OCI-LY7 (cell line): ENCODE measurements around the gene EXT2. TPM values are rescaled to one million over a fixed set of nuclear protein-coding genes. Genes with fewer than 3 reads are reported as not detected.

Source experiments
- BruUV-seq: library from RNA; stranded (reverse); fragments of 400-500 nt; replicated peaks from 2 replicates; lab custom pipeline; 2021; lab: Mats Ljungman, UMichigan
- CTCF ChIA-PET: fragments of 300-600 bp; sonication (Branson Sonifier 250); formaldehyde crosslinking; loops from one replicate; lab custom pipeline; 2022; ENCODE audit warnings: antibody characterized with exemption; ENCODE audit not compliant: unreplicated experiment; lab: Charles Lee
- POLR2A ChIA-PET: fragments of 300-600 bp; sonication (Branson Sonifier 250); formaldehyde crosslinking; loops from one replicate; lab custom pipeline; 2022; ENCODE audit warnings: antibody characterized with exemption; lab: Charles Lee
- DNase-seq: peaks from one replicate; pipeline ENCODE4 v3.0.0-alpha.2; 2015; ENCODE audit warnings: low spot score
- H2AFZ ChIP-seq: fragments of 200-600 bp; sonication (generic), shearing (Covaris generic); 2 replicates; pipeline ENCODE4 v1.6.1; 2014; ENCODE audit warnings: mild to moderate bottlenecking, antibody characterized with exemption, low read length, moderate library complexity
- H3K27ac ChIP-seq: fragments of 200-600 bp; sonication (generic); 2 replicates; pipeline ENCODE4 v1.5.1; 2014; ENCODE audit warnings: mixed run types, low read depth, mild to moderate bottlenecking, moderate library complexity, low read length, inconsistent platforms; ENCODE audit not compliant: poor library complexity, severe bottlenecking
- H3K36me3 ChIP-seq: fragments of 200-600 bp; sonication (generic); 2 replicates; pipeline ENCODE4 v1.6.1; 2014; ENCODE audit warnings: mild to moderate bottlenecking, antibody characterized with exemption, low read length, moderate library complexity, mixed read lengths; ENCODE audit not compliant: insufficient read depth
- H3K4me1 ChIP-seq: fragments of 200-600 bp; sonication (generic); 2 replicates; pipeline ENCODE4 v1.5.1; 2014; ENCODE audit warnings: mild to moderate bottlenecking, low read length; ENCODE audit not compliant: insufficient read depth, poor library complexity, severe bottlenecking
- H3K4me2 ChIP-seq: fragments of 200-600 bp; sonication (generic); 2 replicates; pipeline ENCODE4 v1.6.1; 2014; ENCODE audit warnings: mild to moderate bottlenecking, low read length
- H3K4me3 ChIP-seq: fragments of 200-600 bp; sonication (generic); 2 replicates; pipeline ENCODE4 v1.5.1; 2014; ENCODE audit warnings: mild to moderate bottlenecking, low read depth, low read length; ENCODE audit not compliant: poor library complexity, severe bottlenecking
- H3K79me2 ChIP-seq: fragments of 200-600 bp; sonication (generic); 2 replicates; pipeline ENCODE4 v1.6.1; 2016; ENCODE audit warnings: low read depth, mild to moderate bottlenecking, low read length, moderate library complexity, mixed read lengths; ENCODE audit not compliant: insufficient read depth
- H3K9me2 ChIP-seq: fragments of 200-600 bp; sonication (generic); 2 replicates; pipeline ENCODE4 v1.6.1; 2016; ENCODE audit warnings: mild to moderate bottlenecking, low read length, mixed read lengths; ENCODE audit not compliant: insufficient read depth
- H3K9me3 ChIP-seq: fragments of 200-600 bp; sonication (generic); 2 replicates; pipeline ENCODE4 v1.6.1; 2014; ENCODE audit warnings: mild to moderate bottlenecking, mixed run types, low read length, mixed read lengths
- H4K20me1 ChIP-seq: fragments of 200-600 bp; sonication (generic); 2 replicates; pipeline ENCODE4 v1.6.1; 2014; ENCODE audit warnings: mild to moderate bottlenecking, antibody characterized with exemption, low read length, moderate library complexity, mixed read lengths; ENCODE audit not compliant: insufficient read depth
- CTCF ChIP-seq: fragments of 200-600 bp; sonication (generic); conservative IDR thresholded peaks from 2 replicates; pipeline ENCODE4 v1.5.1; 2014; ENCODE audit warnings: mild to moderate bottlenecking, antibody characterized with exemption, low read length, moderate library complexity, mixed read lengths
- EZH2phosphoT487 ChIP-seq: fragments of 200-600 bp; sonication (generic); IDR thresholded peaks from 2 replicates; pipeline ENCODE4 v1.6.1; 2018; ENCODE audit warnings: low read depth, borderline replicate concordance, mild to moderate bottlenecking, mixed run types, antibody characterized with exemption, low read length, moderate library complexity, mixed read lengths
- intact Hi-C: fragments of 100-400 bp; cut with micrococcal nuclease; formaldehyde crosslinking; loops from one replicate; pipeline ENCODE4 v1.10.0; 2022; ENCODE audit not compliant: unreplicated experiment
- total RNA-seq, 2 experiments: library from RNA; depleted of rRNA in 1 of 2; stranded (reverse); fragments of >200 nt in 1 of 2; shearing (Covaris generic) in 1 of 2; gene quantifications; 2 replicates each; pipeline ENCODE4 v1.2.3, GENCODE V29; 2014 to 2022

EXT2 gene
- total RNA-seq, 2 experiments from 2014 or later = 22.3 to 31.8 TPM

GRCh38 chr11:44236296-44236695 lies 140.8 kb downstream of the EXT2 start:
- TF ChIP-seq EZH2phosphoT487 = no peak
- TF ChIP-seq CTCF = no peak
- DNase-seq = no peak
- Histone ChIP-seq H3K36me3 (peaks cover 10% of the 10 kb centered on the region; the same call in 1 of the 2 replicates), H3K9me3 (no peaks in the 10 kb centered on the region), H3K4me2 (no peak overlapping the region), H3K4me1 (no peaks in the 10 kb centered on the region), H3K27ac (no peak overlapping the region), H2AFZ (no peak overlapping the region), H3K9me2 (no peaks in the 10 kb centered on the region), H3K4me3 (no peak overlapping the region), H3K79me2 (no peaks in the 10 kb centered on the region), H4K20me1 (no peaks in the 10 kb centered on the region)
- ChIA-PET POLR2A (interaction anchor here (0.6 to 1.1 kb wide), 2 partner anchors 23 to 36 kb away, joined by 3 read pairs; no protein-coding TSS in a partner anchor), CTCF (no interaction called here)
- intact Hi-C loops = no loop called here
- BruUV-seq = no TSS peak

- Histone ChIP-seq H3K9me3 (no peaks in the 10 kb centered on the region), H3K4me2 (no peak overlapping the region), H3K27ac (no peak overlapping the region), H4K20me1 (no peaks in the 10 kb centered on the region), H2AFZ (no peak overlapping the region), H3K36me3 (peaks cover 10% of the 10 kb centered on the region; the same call in 1 of the 2 replicates), H3K4me3 (no peak overlapping the region), H3K79me2 (no peaks in the 10 kb centered on the region), H3K9me2 (no peaks in the 10 kb centered on the region), H3K4me1 (no peaks in the 10 kb centered on the region)
- DNase-seq = no peak
- ChIA-PET POLR2A (interaction anchor here (0.6 kb wide), 2 partner anchors 37 to 1971 kb away, joined by 3 to 5 read pairs; no protein-coding TSS in a partner anchor), CTCF (no interaction called here)
- intact Hi-C loops = no loop called here
- TF ChIP-seq CTCF (no peak), EZH2phosphoT487 (no peak)
- BruUV-seq = no TSS peak
Measured at GRCh38 chr11:44237156-44237555, 141.7 kb downstream of the EXT2 start.

- CTCF ChIA-PET = no interaction called here
- H3K9me3 ChIP-seq = no peaks in the 10 kb centered on the region
- H3K79me2 ChIP-seq = no peaks in the 10 kb centered on the region
- no peaks in the 10 kb centered on the region for H4K20me1 ChIP-seq
- intact Hi-C loops = no loop called here
- no peak overlapping the region for H3K27ac ChIP-seq
- POLR2A ChIA-PET = interaction anchor here (1.0 kb wide), 1 partner anchor 55 kb away, joined by 6 read pairs; no protein-coding TSS in a partner anchor
- TF ChIP-seq EZH2phosphoT487 (no peak), CTCF (no peak)
- H2AFZ ChIP-seq = no peak overlapping the region
- no peak overlapping the region for H3K4me3 ChIP-seq
- BruUV-seq = no TSS peak
- no peak for DNase-seq
- no peaks in the 10 kb centered on the region for H3K9me2 ChIP-seq
- H3K4me2 ChIP-seq = no peak overlapping the region
- no peaks in the 10 kb centered on the region for H3K4me1 ChIP-seq
- H3K36me3 ChIP-seq = peaks cover 8% of the 10 kb centered on the region
Measured at GRCh38 chr11:44241851-44242250, 146.4 kb downstream of the EXT2 start.
